Measurements from ENCODE around the gene ELFN2. TPM values are rescaled to one million over a fixed set of nuclear protein-coding genes. Genes with fewer than 3 reads are reported as not detected.

The ELFN2 gene
- total RNA-seq, 2 experiments from 2014 or later: 0.04 to 0.06 TPM

DNA sequence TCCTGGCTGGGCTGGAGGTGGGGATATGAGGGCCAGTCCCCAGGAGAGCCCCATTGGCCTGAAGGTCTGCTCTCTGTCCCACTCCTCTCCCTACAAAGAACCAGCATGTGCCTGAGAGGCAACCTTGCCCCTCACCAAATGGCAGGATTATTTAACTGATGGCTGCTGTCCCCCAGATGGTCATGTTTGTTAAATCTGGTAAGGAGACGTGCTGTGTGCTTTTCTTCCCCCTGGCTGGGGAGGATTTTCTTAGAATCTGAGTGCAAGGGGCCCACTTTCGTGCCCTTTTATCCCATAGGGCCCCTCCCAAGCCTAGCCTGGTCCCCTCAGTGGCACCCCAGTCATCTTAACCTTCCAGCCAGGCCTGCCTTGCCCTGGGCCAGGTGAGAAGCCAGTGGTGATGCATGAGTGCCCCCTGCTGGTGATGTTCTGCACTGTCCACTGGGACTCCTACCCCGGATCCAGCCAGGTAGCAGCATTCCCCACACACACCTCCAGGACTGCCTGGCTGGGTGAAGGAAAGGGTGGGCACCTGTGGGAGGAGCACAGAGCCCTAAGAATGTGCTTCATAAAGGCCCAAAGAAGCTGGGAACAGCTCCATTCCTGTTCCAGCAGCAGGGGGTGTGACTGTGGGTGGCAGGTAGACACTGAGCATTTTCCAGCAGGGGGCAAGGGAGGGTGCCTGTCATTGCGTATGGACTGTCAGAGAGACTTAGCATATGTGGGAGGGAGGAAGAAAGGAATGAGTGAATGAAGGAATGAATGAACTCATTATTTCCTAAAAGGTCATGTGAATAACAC is 30.0 kb upstream of the ELFN2 start:
- POLR2A ChIA-PET: interaction anchor here (1.0 kb wide), 1 partner anchor 27 kb away, joined by 3 read pairs; no protein-coding TSS in a partner anchor
- CTCF ChIA-PET: interaction anchor here (0.8 to 2.7 kb wide), 12 partner anchors 15 to 197 kb away, joined by 3 to 11 read pairs (median 4); partner anchors contain the start of gene MFNG

DNA sequence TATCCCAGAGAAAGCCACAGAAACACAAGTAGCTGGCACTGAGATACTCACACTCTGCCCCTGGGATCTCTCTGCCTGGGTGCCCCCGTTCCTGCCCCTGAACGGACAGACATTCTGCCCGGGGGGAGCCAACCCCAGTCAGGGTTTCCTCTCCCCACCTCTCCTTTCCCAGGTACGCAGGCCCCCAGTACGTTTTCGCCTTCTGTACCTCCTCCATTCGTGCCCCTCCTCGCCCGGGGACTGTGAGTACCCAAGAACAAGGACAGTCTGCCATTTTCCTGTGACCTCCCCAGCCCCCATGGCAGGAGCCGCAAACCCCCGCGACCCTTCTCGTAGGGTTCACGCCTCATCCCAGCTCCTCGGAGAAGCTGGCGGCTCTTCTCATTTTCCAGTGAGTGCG is 29.1 kb upstream of the ELFN2 start:
- POLR2A ChIA-PET: no interaction called here
- CTCF ChIA-PET: interaction anchor here (0.8 to 2.4 kb wide), 8 partner anchors 16 to 146 kb away, joined by 3 to 11 read pairs (median 4); no protein-coding TSS in a partner anchor

DNA sequence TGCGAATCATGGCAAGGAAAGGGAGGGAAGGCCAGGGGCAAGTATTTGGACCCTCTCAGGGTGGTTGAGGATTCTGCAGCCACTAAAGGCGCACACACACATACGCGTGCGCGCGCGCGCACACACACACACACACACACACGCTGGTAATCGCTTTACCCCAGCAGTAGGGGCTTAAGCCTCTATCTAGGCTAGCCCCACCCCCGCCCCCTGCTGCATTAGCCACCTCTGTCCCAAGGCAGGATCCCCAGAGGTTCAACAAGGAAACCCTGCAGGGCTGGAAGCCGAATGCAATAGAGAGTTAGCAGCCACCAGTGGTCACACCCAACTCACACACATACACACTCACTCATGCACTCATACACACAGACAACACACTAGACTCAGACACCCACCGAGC is 28.6 kb upstream of the ELFN2 start:
- POLR2A ChIA-PET: no interaction called here
- CTCF ChIA-PET: interaction anchor here (0.8 to 2.4 kb wide), 8 partner anchors 15 to 146 kb away, joined by 3 to 11 read pairs (median 4); no protein-coding TSS in a partner anchor

DNA sequence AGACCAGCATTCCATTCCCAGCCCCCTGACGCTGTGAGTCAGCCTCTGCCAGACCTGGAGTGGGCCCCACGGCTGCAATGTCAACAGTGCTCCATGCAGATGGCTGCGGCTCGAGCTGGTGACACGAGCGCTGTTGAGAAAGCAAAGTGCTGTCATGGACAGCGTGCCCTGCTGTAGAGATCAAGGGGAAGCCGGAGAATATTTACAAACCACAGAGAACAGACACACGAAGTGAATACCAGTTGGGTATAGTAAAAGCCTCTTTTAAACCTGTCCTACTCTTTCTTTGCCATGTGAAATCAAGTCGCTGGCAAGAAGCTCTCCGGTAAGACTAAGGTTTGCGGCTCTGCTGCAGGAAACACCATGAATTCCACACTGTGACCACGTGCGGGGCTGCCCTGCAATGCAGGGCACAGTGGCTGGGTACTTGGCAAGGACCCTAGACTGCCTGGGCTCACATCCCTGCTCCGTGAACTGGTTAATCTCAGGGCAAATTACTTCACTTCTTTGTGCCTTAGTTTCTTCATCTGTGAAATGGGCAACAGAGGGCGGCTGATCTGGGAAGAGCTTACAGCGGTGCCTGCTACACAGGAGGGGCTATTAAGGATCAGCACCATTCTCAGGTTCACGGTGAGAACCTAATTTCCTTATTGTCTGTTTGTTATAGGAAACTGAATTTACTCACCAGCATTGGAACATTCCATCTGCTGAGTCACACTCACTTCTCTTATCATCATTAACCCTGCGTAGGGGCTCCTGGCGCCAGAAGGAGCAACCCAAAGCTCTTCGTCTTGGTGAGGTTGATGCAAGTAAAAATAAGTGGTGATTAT is 27.8 kb upstream of the ELFN2 start:
- ChIA-PET CTCF (interaction anchor here (1.4 to 1.6 kb wide), 2 partner anchors 129 to 137 kb away, joined by 5 to 7 read pairs; no protein-coding TSS in a partner anchor), POLR2A (no interaction called here)

DNA sequence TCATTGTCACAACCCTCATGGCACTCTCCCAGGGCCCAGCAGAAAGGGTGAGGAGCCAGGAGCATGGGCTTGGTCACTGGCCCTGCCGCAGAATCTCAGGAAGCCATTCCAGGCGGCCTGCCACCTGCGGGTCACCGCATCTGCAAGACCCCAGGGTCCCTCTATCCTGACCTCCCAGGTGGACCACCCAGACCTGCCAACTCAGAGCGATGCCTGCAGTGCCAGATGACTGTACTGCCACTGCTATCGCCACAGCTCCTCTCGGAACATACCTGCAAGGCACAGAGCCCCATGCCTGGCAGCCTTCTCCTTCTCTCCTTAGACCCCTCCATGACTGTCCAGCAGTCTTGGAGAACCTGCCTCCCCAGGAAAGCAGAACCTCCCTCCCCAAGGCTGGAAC is 26.4 kb upstream of the ELFN2 start:
- CTCF ChIA-PET: interaction anchor here (0.7 to 1.1 kb wide), 2 partner anchors 10 to 626 kb away, joined by 3 to 4 read pairs; no protein-coding TSS in a partner anchor
- POLR2A ChIA-PET: interaction anchor here (0.5 kb wide), 1 partner anchor 27 kb away, joined by 3 read pairs; no protein-coding TSS in a partner anchor

DNA sequence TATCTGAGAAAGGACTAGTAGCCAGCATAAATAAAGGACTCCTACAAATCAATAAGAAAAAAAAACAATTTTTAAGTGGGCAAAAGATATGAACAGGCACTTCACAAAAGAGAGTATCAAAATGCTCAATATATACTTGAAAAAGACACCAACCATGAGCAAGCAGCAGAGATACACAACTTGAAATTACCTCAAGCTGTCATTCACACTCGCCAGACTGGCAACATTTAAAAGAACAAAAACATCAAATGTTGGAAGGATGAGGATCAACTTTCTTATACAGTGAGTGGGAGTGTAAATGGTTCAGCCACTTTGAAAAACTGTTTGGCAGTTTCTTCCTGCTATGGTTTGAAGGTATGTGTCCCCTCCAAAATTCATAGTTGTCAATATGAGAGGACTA is 23.9 kb upstream of the ELFN2 start:
- POLR2A ChIA-PET: no interaction called here
- CTCF ChIA-PET: interaction anchor here (0.7 to 1.9 kb wide), 2 partner anchors 22 to 229 kb away, joined by 3 to 6 read pairs; no protein-coding TSS in a partner anchor

DNA sequence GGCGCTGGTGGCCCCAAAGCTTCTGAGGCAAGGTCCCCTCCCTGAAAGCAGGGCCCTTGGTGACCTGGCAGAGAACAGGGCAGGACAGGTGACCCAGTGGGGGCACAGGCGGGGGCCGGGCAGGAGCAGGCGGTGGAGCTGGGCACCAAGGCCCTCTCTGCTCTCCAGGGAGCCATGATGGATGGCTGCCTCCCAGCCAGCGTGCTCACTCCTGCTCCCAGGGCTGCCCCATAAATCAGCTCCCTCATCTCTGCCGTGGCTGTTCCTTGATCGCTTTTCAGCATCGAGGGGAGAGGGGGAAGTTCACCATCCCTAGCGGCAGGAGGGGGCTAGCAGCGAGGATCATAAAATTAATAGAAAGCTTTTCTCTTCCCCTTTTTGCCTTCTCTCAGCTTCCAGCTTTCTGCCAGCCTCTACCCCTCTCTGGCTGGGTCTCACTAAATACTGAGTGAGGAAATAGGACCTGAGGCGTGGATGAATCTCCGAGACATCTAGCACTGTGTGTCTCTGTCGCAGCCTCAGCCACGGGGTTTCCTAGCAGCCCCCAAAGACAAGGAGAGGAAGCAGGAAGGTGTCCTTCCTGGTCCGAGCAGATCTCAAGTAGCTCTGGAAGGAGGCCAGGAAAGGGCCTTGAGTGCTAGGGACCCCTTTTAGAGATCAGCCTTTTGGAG is 22.2 kb upstream of the ELFN2 start:
- ChIA-PET CTCF (interaction anchor here (0.6 to 1.9 kb wide), 2 partner anchors 20 to 456 kb away, joined by 3 to 6 read pairs; no protein-coding TSS in a partner anchor), POLR2A (no interaction called here)

DNA sequence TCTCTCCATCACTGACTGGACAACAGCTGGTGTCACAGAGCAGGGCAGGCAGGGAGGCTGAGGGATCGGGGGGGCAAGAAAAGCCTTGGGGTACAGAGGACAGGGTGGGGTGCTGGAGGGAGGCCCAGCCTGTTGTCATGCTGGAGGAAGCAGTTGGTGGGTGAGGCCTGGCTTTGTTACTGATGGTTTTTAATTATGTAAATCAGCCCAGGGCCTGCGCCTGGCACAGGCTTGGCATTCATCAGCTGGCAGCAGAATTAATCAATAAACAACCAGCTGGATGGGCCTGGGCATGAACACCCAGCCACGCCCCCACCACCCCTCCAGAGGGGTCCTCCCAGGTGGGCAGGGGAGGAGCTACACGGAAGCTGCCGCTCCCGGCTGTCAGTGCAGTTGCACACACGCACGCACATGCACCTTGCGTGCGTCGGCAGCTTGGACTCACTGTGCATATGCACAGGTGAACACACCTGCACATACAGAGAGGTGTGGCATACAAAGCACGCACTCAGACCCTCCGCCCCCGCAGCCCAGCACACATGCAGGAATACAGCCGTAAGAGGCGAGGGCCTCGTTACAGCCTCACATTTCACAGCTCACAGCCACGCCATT is 21.3 kb upstream of the ELFN2 start:
- CTCF ChIA-PET: no interaction called here
- POLR2A ChIA-PET: no interaction called here

DNA sequence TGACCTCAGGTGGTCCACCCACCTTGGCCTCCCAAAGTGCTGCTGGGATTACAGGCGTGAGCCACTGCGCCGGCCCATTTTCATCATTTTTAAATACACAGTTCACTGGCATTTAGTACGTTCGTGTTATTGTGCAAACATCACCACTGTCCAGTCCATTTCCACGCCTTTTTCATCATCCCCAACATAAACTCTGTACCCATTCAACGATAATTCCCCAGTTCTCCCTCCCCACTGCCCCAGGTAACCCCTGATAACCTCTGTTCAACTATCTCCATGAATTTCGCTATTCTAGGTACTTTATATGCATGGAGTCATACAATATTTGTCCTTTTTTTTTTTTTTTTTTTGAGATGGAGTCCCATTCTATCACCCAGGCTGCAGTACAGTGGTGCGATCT is 18.2 kb upstream of the ELFN2 start:
- POLR2A ChIA-PET: no interaction called here
- CTCF ChIA-PET: no interaction called here

DNA sequence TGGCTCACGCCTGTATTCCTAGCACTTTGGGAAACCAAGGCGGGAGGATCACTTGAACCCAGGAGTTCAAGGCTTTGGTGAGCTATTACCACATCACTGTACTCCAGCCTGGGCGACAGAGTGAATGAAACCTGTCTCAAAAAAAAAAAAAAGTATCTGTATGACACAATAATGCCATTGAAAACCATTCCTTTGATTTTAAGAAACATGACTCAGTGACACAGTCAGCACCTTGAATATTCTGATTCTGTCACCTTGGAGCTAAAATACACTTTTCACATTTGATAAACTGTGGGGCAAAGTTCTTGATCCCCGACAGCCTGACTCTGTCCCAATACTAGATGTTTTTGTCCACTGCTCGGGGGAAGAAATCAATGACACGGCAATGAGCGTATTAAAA is 16.7 kb upstream of the ELFN2 start:
- ChIA-PET CTCF (interaction anchor here (0.7 to 1.2 kb wide), 3 partner anchors 10 to 129 kb away, joined by 3 read pairs; no protein-coding TSS in a partner anchor), POLR2A (no interaction called here)

DNA sequence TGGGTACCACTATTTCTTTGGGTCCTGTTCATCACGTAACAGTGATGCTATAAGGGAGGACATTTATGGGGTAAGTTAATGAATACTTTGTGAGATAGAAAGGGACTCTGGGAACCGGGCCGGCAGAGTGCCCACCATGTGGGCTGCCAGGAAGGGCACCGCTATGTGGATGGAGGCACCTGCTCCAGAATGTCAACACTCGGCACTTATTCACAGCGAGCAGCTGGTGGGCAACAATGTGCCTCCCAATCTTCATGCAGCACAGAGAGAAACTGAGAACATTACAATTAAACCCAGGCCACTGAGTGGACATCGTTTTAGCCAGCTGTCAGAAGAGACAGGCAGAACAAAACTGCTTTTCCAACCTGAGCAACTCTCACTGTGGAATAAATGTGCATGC is 15.8 kb upstream of the ELFN2 start:
- ChIA-PET CTCF (interaction anchor here (2.3 kb wide), 1 partner anchor 14 kb away, joined by 10 read pairs; no protein-coding TSS in a partner anchor), POLR2A (no interaction called here)

DNA sequence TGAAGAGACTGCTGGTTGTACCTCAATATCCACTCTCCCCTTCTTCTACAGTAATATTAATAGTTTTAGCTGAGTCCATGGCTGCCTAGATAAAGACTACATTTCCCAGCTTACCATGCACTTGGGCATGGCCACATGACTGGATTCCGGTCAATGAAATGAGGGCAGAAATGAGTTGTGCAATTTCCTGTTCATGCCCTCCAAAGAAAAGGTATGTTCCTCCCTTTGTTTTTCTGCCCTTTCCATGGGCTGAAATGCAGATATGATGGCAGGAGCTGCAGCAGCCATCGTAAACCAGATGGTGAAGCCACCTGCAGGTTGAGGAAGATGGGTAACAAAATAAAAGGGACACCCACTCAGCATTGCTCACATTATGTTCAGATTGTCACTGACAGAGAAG is 15.3 kb upstream of the ELFN2 start:
- POLR2A ChIA-PET: no interaction called here
- CTCF ChIA-PET: interaction anchor here (0.7 to 2.3 kb wide), 3 partner anchors 14 to 133 kb away, joined by 3 to 10 read pairs (median 3); no protein-coding TSS in a partner anchor

DNA sequence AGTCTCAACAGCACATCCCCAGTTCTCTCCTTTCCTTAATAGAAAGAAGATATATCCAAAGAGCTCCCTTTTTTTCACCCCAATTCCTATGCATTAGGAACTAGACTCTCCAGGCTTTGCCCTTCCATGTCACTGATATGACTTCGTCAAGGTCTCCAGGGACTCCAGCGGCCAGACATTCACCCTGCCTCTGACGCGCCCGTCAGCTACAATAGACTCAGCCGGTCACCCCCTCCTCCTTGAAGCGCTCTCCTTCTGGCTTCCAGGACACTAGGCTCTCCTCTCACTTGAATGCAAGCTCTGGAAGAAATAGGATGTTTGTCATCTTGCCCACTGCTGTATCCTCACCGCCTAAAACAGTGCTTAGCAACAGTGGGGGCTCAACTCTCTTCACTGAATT is 14.9 kb upstream of the ELFN2 start:
- ChIA-PET CTCF (interaction anchor here (0.7 to 2.3 kb wide), 3 partner anchors 13 to 133 kb away, joined by 3 to 10 read pairs (median 3); no protein-coding TSS in a partner anchor), POLR2A (no interaction called here)

DNA sequence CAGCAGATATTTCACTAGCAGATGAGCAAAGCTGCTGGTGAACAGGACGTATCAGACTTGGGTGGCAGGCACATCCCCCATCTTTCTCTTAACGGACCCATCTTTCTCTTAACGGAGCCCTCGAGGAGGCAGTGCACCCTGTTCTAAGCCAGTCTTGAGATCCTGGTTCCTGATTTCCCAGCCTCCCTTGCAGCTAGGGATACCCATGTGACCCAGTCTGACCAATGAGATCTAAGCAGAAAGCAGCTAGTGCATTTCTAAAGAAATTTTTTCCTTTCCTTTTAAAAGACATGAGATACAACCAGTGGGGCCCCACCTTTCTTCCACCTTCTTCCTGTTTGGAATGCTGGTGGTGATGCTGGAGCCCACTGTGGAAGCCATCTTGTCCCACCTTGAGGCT is 13.6 kb upstream of the ELFN2 start:
- ChIA-PET POLR2A (no interaction called here), CTCF (interaction anchor here (0.5 to 2.3 kb wide), 4 partner anchors 8 to 159 kb away, joined by 3 to 10 read pairs (median 3); no protein-coding TSS in a partner anchor)

DNA sequence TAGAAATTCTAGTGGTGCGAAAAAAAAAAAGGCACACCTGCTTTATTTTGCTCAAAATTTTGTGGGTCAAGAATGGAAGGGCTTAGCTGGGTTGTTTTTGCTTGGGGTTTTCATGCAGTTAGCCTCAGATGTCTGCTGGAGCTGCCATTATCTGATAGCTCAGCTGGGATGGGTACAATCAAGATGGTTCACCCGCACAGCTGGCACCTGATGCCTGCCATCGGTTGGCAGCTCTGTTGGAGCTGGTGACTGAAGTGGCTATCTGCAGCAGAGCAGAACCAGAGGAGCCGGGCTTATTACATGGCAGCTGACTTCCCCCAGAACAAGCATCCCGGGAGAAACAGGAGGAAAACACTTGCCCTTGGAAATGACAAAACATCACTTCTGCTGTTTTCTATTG is 12.1 kb upstream of the ELFN2 start:
- POLR2A ChIA-PET: no interaction called here
- CTCF ChIA-PET: interaction anchor here (1.3 kb wide), 1 partner anchor 128 kb away, joined by 3 read pairs; no protein-coding TSS in a partner anchor

DNA sequence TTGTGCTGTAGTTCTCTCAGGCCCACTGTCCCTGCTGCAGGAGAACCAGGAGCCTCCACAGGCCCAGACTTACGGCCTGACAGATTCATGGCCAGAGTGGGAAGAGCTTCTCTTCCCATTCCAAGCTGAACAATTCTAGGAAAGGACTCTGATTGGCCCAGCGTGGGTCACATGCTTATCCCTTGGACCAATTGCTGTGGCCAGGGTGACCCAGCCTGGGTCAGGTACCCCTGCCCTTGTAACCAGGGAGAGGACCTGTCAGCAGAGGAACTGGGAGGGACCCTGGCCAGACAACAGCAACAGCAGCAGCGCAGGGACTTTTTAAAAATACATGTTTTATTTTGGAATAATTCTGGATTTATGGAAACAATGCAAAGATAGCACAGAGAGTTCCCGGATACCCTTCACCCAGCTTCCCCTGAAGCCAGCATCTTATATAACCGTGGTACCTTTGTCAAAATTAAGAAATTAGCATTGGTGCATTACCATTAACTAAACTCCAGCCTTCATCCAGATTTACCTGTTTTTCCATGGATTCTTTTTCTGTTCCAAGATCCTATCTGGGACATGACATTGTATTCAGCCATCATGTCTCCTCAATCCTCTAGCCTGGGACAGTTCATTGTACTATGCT is 8.8 kb upstream of the ELFN2 start:
- POLR2A ChIA-PET: no interaction called here
- CTCF ChIA-PET: interaction anchor here (0.6 kb wide), 1 partner anchor 368 kb away, joined by 3 read pairs; no protein-coding TSS in a partner anchor

DNA sequence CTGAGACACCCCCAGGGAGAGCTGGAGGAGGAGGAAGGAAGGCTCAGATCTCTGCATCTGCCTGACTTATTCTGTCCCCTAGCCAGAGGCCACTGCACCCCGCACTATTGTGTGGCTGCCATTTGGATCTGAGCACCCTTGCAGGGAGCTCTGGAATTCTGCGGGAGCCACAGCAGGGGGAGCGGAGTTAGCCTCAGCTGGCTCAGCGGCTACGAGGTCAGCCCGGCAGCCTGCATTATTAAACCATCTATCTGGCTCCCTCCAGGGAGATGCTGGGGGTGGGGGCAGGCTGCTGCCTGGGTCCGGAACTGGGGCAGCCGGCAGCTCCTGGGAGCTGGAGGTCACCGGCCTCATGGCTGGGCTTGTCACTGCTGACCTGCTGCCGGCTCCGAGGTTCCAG is 6.5 kb upstream of the ELFN2 start:
- ChIA-PET POLR2A (interaction anchor here (0.7 kb wide), 1 partner anchor 218 kb away, joined by 3 read pairs; no protein-coding TSS in a partner anchor), CTCF (interaction anchor here (0.6 to 1.0 kb wide), 3 partner anchors 8 to 39 kb away, joined by 3 read pairs; no protein-coding TSS in a partner anchor)

DNA sequence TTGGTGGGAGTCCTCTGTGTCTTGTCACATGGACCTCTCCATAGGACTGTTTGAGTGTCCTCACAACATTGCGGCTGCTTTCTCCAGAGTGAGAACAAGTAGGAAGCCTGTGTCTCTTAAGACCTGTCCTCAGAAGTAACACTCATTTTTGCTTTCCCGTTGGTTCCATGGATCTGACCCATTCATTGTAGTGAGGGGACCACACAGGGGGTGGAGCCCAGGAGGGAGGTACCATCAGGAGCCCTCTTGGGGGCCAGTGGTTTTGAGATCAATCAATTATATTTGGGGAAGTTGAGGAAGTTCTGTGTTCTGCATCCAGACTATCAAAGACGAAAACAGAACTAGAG is 5.4 kb upstream of the ELFN2 start:
- ChIA-PET CTCF (interaction anchor here (0.8 to 2.3 kb wide), 3 partner anchors 40 to 678 kb away, joined by 3 to 12 read pairs (median 3); no protein-coding TSS in a partner anchor), POLR2A (no interaction called here)

Data from activated CD8-positive, alpha-beta memory T cell treated with anti-CD3 and anti-CD28 coated beads for 36 hours (primary cell).